Measurements from ENCODE around the gene ST3GAL5. TPM values are rescaled to one million over a fixed set of nuclear protein-coding genes. Genes with fewer than 3 reads are reported as not detected.

The ST3GAL5 gene
- total RNA-seq, 2 experiments from 2014 or later = 6.2 to 7.3 TPM

DNA sequence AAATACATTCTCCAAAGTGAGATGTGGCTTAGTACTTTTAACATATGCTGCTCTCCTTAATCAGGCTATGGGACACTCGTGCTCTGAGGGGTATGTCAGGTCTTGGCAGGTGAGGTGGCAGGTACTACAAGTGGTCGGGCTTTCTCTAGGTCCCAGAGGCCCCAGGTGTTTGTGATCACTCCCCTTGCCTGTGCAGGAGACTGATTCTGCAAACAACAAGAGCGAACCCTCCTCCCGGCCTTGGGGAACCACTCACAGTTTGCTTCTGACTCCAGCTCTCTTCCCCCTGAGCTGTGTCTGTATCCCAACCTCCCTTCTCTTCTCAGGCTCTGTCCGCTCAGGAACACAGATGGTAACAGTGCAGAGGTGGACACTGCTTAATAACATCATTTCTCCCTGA, 86.9 kb downstream of the ST3GAL5 start:
- H3K36me3 Mint-ChIP-seq (ENCODE audit: low read depth) = no peaks in the 10 kb centered on the region
- peaks cover 2% of the 10 kb centered on the region for H3K27me3 Mint-ChIP-seq
- no peak for DNase-seq
- no peak overlapping the region for H3K27ac Mint-ChIP-seq
- peaks cover 11% of the 10 kb centered on the region for H3K4me1 Mint-ChIP-seq
- H3K9me3 Mint-ChIP-seq (ENCODE audit: low read depth) = peaks cover 2% of the 10 kb centered on the region
- intact Hi-C loops (cut with DNase I, micrococcal nuclease) = no loop called here
- POLR2A ChIA-PET = interaction anchor here (0.5 kb wide), 1 partner anchor 18 kb away, joined by 3 read pairs; no protein-coding TSS in a partner anchor
- H3K4me3 Mint-ChIP-seq = no peak overlapping the region
- CTCF ChIA-PET = interaction anchor here (0.6 to 4.2 kb wide), 3 partner anchors 12 to 134 kb away, joined by 3 to 13 read pairs (median 6); no protein-coding TSS in a partner anchor
- ATAC-seq = no peak

DNA sequence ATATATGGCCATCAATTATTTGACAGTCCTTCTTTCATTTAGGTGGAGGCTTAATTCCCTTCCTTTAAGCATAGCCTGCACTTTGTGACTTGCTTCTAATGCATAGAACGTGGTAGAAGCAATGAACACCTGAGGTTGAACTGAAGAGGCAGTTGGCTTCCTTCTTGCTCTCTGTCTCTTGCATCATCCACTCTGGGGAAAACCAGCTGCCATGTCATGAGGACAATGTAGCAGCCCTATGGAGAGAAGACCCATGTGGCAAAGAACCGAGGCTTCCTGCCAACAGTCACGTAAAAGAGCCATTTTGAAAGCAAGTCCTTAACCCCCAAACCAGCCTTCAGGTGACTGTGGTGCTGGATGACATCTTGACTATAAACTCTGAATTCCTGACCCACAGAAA, 88.2 kb downstream of the ST3GAL5 start:
- ChIA-PET CTCF (interaction anchor here (4.2 kb wide), 1 partner anchor 13 kb away, joined by 13 read pairs; no protein-coding TSS in a partner anchor), POLR2A (no interaction called here)
- Mint-ChIP-seq H3K36me3 (ENCODE audit: low read depth) (no peaks in the 10 kb centered on the region), H3K4me3 (no peak overlapping the region), H3K4me1 (peaks cover 11% of the 10 kb centered on the region), H3K27me3 (peaks cover 2% of the 10 kb centered on the region), H3K27ac (no peak overlapping the region), H3K9me3 (ENCODE audit: low read depth) (peaks cover 2% of the 10 kb centered on the region)
- ATAC-seq (no peak), DNase-seq (no peak)
- intact Hi-C loops (cut with DNase I, micrococcal nuclease) = no loop called here

DNA sequence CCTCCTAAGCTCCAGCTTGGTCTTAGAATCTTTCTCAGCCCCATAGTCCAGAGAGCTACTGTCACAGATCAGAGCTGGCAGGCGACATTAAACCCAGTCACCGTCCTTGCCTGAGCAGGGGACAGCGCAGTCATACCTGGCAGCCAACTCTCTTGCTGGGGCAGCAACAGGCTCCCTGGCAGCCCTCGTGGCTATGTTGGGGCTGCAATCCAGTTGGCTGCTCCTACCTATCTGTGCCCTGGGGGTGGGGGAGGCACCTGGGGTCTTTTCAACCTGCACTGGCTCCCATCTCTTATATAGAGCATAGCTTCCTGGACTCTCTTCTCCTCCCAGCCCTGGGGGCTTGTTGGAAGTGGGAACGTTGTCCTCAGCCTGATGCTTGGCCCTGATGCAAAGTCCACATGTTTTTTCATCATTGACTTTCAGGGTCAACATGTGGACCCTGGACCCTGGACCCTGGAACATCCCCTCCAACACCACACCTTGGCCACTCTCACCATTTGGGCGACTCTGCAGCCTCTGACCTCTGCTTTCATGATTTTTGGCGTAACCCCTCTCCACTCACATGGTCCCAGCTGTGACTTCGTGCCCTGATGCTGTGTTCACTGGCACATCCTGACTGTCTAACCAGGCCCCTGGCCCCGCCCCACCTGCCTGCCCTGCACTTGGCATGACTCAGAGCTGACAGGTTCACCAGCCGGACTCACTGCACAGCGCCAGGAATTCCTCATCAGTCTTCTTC, 89.4 kb downstream of the ST3GAL5 start:
- H3K4me1 Mint-ChIP-seq = peaks cover 9% of the 10 kb centered on the region
- peak; percentile 43 for DNase-seq
- intact Hi-C loops (cut with DNase I, micrococcal nuclease) = no loop called here
- H3K36me3 Mint-ChIP-seq (ENCODE audit: low read depth) = no peaks in the 10 kb centered on the region
- peaks cover 2% of the 10 kb centered on the region for H3K27me3 Mint-ChIP-seq
- peak; percentile 42 for ATAC-seq
- no peak overlapping the region for H3K4me3 Mint-ChIP-seq
- POLR2A ChIA-PET = no interaction called here
- no peak overlapping the region for H3K27ac Mint-ChIP-seq
- CTCF ChIA-PET = interaction anchor here (0.6 kb wide), 1 partner anchor 93 kb away, joined by 4 read pairs; no protein-coding TSS in a partner anchor
- H3K9me3 Mint-ChIP-seq (ENCODE audit: low read depth) = peaks cover 2% of the 10 kb centered on the region

DNA sequence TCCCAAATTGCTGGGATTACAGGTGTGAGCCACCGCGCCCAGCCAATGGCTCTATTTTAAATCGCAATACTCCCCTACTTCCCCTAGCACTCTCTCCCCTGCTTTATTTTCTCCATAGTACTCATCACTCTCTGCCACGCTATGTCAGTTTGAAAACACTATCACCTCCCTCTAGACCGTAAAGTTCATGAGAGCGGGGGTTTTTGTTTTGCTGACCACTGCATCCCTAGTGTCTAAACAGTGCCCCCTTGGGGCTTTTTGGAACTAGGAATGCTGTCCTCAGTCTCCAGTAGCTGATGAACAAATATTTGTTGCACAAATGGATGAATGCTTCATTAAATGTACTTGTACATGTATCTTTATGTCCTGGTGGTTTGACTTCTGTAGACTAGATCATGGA, 90.9 kb downstream of the ST3GAL5 start:
- H3K27ac Mint-ChIP-seq = no peak overlapping the region
- H3K4me3 Mint-ChIP-seq = no peak overlapping the region
- no peak for DNase-seq
- CTCF ChIA-PET = no interaction called here
- H3K36me3 Mint-ChIP-seq (ENCODE audit: low read depth) = no peaks in the 10 kb centered on the region
- H3K4me1 Mint-ChIP-seq = peaks cover 3% of the 10 kb centered on the region
- H3K27me3 Mint-ChIP-seq = peaks cover 5% of the 10 kb centered on the region
- ATAC-seq = no peak
- POLR2A ChIA-PET = no interaction called here
- peaks cover 2% of the 10 kb centered on the region for H3K9me3 Mint-ChIP-seq (ENCODE audit: low read depth)
- intact Hi-C loops (cut with DNase I, micrococcal nuclease) = no loop called here

DNA sequence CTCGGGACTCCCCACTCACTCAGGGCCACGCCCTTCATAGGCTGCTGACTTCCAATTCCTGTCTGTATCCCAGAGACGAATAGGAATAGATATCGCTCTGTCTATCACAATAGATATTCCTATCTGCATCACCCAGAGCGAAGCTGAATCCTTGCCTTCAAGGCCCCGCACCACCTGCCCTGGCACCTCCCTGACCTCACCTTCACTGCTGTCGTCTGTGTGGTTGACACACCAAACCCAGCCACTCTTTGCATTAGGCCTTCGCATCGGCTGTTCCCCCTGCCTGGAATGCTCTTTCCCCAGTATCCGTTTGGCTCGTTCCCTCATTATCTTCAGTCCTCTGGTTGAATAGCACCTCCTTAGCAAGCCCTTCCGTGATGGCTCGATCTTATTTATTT, 91.5 kb downstream of the ST3GAL5 start:
- ChIA-PET CTCF (interaction anchor here (0.6 kb wide), 1 partner anchor 68 kb away, joined by 5 read pairs; no protein-coding TSS in a partner anchor), POLR2A (no interaction called here)
- DNase-seq = no peak
- Mint-ChIP-seq H3K4me3 (no peak overlapping the region), H3K27me3 (peaks cover 5% of the 10 kb centered on the region), H3K27ac (no peak overlapping the region), H3K9me3 (ENCODE audit: low read depth) (peaks cover 2% of the 10 kb centered on the region), H3K36me3 (ENCODE audit: low read depth) (no peaks in the 10 kb centered on the region), H3K4me1 (peaks cover 3% of the 10 kb centered on the region)
- intact Hi-C loops (cut with DNase I, micrococcal nuclease) = no loop called here
- ATAC-seq = no peak

DNA sequence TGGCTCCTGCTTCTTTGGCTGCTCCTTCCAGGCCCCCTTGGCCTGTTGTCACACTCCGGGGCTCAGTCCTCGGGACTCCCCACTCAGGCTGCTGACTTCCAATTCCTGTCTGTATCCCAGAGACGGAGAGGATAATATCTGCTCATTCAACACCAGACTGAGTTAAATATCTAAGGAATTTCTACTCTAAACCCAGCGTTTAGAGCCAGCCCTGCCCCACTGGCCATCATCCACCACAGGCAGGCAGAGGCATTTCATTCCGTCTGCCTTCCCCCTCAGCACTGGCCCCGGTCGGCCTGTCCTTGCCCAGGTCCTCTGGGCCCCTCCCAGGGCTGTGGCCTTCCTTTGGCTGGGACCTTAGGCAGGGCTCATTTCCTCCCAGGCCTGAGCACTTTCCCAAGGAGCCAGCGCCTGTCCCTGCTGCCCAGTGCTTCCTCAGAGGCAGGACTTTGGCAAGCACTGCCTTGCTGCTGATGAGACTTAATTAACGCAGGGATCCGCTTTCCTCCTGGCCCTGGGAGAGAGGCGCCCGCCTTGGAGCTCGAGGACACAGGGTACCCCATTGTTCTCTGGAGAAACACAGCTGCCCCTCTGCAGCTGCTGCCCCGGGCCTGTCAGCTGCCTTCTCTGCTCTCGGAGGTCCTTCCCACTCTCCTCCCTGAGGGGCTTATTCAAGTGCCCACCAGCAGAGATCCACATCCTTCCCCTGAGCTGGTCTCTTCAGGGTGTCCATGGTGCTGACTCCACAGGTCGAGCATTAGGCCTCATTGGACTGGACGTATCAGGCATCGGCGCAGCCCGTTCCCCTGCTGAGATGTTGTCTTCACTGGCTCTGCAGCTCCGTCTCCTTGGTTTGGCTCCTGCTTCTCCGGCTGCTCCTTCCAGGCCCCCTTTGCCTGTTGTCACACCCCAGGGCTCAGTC, 92.2 kb downstream of the ST3GAL5 start:
- ChIA-PET POLR2A (no interaction called here), CTCF (interaction anchor here (0.6 kb wide), 1 partner anchor 67 kb away, joined by 5 read pairs; no protein-coding TSS in a partner anchor)
- no peak overlapping the region for H3K4me3 Mint-ChIP-seq
- H3K9me3 Mint-ChIP-seq (ENCODE audit: low read depth) = peaks cover 2% of the 10 kb centered on the region
- H3K27me3 Mint-ChIP-seq = peaks cover 5% of the 10 kb centered on the region
- ATAC-seq (no peak), DNase-seq (no peak)
- intact Hi-C loops (cut with DNase I, micrococcal nuclease) = no loop called here
- no peaks in the 10 kb centered on the region for H3K36me3 Mint-ChIP-seq (ENCODE audit: low read depth)
- no peak overlapping the region for H3K27ac Mint-ChIP-seq
- H3K4me1 Mint-ChIP-seq = peaks cover 3% of the 10 kb centered on the region

DNA sequence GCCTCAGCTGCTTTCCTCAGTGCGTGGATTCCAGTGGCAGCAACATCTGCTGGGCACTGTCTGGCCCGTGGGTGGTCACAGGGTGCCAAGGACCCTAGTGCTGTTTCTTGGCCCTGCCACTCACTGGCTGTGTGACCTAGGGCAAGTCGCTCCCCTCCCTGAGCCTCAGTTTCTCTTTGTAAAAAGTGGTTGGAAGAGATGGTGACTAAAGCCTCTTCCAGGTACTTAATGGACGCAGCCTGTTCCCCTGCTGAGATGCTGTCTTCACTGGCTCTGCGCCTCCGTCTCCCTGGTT, 92.8 kb downstream of the ST3GAL5 start:
- no peak for DNase-seq
- POLR2A ChIA-PET = no interaction called here
- CTCF ChIA-PET = no interaction called here

DNA sequence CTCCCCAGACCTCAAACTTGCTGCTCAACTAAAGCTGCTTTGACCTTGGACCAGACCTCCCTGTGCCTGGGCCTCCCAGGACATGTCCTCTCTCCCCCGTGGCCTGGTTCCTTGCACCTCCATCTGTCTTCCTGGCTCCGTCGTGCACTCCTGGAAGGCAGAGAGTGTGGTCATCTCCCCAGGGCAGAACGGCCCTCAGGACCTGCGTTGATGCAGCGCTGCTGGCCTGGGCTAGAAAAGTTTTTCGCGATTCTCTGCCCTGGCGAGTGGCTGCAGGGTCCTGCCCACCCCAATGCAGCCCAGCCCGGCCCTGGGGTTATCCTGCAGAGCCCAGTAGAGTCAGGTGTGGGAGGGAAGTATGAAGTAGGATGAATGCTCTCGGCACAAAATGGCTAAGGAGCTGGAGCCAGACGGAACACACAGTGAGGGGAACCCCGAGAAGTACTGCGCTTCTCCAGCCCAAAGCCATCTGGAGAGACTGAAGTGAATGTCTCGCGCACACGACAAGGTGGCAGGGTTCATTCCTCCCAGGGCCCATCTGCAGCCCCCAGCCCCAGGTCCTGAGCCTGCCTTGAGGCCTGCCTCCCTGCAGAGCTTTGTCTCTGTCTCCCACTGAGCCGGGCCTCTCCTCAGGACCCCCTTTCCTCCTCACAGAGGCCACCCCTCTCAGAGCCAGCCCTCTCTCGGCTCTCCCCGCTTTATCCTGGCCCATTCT, 93.3 kb downstream of the ST3GAL5 start:
- H3K36me3 Mint-ChIP-seq (ENCODE audit: low read depth) = no peaks in the 10 kb centered on the region
- no peak overlapping the region for H3K4me3 Mint-ChIP-seq
- DNase-seq (no peak), ATAC-seq (no peak)
- CTCF ChIA-PET = interaction anchor here (1.1 to 1.4 kb wide), 2 partner anchors 23 to 67 kb away, joined by 3 to 4 read pairs; no protein-coding TSS in a partner anchor
- H3K4me1 Mint-ChIP-seq = peaks cover 3% of the 10 kb centered on the region
- H3K9me3 Mint-ChIP-seq (ENCODE audit: low read depth) = no peaks in the 10 kb centered on the region
- peaks cover 5% of the 10 kb centered on the region for H3K27me3 Mint-ChIP-seq
- POLR2A ChIA-PET = no interaction called here
- no peak overlapping the region for H3K27ac Mint-ChIP-seq
- intact Hi-C loops (cut with DNase I, micrococcal nuclease) = no loop called here

More for the DNA sequence above, 92.8 kb downstream of the ST3GAL5 start:
- no peak for ATAC-seq
- H3K4me1 Mint-ChIP-seq = peaks cover 3% of the 10 kb centered on the region
- H3K27ac Mint-ChIP-seq = no peak overlapping the region
- H3K27me3 Mint-ChIP-seq = peaks cover 5% of the 10 kb centered on the region
- intact Hi-C loops (cut with DNase I, micrococcal nuclease) = no loop called here
- H3K4me3 Mint-ChIP-seq = no peak overlapping the region
- H3K9me3 Mint-ChIP-seq (ENCODE audit: low read depth) = no peaks in the 10 kb centered on the region
- H3K36me3 Mint-ChIP-seq (ENCODE audit: low read depth) = no peaks in the 10 kb centered on the region

DNA sequence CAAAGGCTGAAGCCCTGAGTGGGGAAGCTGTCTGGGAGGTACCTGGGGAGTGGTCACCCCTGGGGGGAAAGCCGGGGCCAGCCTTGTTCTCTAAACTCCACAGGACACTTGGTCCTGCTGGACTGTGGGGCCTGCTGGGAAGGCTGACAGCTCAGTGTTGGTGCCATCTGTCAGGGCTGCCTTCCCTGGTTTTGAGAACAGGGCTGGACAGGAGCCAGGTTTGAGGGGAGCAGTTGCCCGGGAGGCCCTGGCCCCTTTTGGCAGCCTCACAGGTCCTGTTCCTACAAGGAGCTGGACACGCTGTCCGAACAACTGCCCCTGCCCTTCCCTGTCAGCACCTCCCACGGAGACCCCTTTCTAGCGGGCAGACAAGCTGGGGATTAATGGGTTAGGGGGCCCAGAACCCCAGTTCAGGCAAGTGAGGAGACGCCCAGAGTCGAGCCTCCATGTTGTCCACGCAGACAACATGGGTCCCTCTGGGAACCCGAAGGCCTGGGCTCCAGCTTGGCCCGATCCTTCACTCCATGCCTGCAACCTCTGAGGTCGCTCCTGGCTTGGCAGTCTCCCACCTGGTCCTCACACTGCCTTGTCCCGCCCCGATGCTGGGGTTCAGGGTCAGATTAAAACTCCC, 94.2 kb downstream of the ST3GAL5 start:
- intact Hi-C loops (cut with DNase I, micrococcal nuclease) = no loop called here
- no peak for ATAC-seq
- Mint-ChIP-seq H3K4me3 (no peak overlapping the region), H3K9me3 (ENCODE audit: low read depth) (no peaks in the 10 kb centered on the region), H3K36me3 (ENCODE audit: low read depth) (no peaks in the 10 kb centered on the region), H3K27ac (no peak overlapping the region), H3K4me1 (peaks cover 2% of the 10 kb centered on the region), H3K27me3 (peaks cover 7% of the 10 kb centered on the region)
- CTCF ChIA-PET = interaction anchor here (0.7 to 1.4 kb wide), 3 partner anchors 22 to 477 kb away, joined by 3 to 4 read pairs (median 4); no protein-coding TSS in a partner anchor
- DNase-seq = no peak
- POLR2A ChIA-PET = no interaction called here

DNA sequence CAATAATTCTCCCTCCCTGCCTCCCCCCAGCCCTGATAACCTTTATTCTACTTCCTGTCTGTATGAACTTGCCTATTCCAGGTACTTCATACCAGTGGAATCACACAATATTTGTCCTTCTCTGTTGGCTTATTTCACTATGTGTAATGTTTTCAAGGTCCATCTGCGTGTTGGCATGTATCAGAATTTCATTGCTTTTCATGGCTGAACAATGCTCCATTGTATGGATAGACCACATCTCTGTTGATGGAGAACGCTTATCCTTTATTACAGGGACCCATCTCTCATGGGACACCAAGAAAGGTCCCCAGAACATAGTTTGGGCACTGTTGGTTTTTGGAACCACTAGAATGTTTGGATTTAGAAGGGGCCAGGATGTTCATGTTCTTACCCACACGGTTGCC, 94.8 kb downstream of the ST3GAL5 start:
- DNase-seq (no peak), ATAC-seq (no peak)
- Mint-ChIP-seq H3K9me3 (ENCODE audit: low read depth) (no peaks in the 10 kb centered on the region), H3K27me3 (peaks cover 7% of the 10 kb centered on the region), H3K36me3 (ENCODE audit: low read depth) (no peaks in the 10 kb centered on the region), H3K4me3 (no peak overlapping the region), H3K27ac (no peak overlapping the region), H3K4me1 (no peaks in the 10 kb centered on the region)
- ChIA-PET CTCF (interaction anchor here (0.7 to 1.4 kb wide), 3 partner anchors 21 to 477 kb away, joined by 3 to 4 read pairs (median 4); no protein-coding TSS in a partner anchor), POLR2A (no interaction called here)
- intact Hi-C loops (cut with DNase I, micrococcal nuclease) = no loop called here

DNA sequence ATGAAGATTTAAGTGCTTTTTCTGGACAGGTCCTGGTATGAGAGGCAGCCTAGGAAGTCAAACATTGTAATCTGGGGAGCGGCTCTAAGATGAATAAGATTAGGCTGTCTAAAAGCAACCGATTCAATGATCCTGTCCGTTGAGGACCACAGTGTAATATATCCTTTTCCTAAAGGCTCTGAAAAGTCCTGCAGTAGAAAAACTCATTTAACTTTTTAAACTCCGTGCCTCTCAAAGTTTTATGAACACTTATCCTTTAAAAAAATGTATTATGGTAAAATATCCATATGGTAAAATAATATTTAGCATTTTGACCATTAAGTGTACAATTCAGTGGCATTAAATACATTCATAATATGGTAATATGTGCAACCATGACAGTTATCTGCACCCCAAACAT, 95.2 kb downstream of the ST3GAL5 start:
- Mint-ChIP-seq H3K36me3 (ENCODE audit: low read depth) (no peaks in the 10 kb centered on the region), H3K9me3 (ENCODE audit: low read depth) (no peaks in the 10 kb centered on the region), H3K4me1 (no peaks in the 10 kb centered on the region), H3K27ac (no peak overlapping the region), H3K4me3 (no peak overlapping the region), H3K27me3 (peaks cover 7% of the 10 kb centered on the region)
- ChIA-PET POLR2A (interaction anchor here (0.6 kb wide), 1 partner anchor 10 kb away, joined by 3 read pairs; no protein-coding TSS in a partner anchor), CTCF (no interaction called here)
- intact Hi-C loops (cut with DNase I, micrococcal nuclease) = no loop called here
- ATAC-seq = no peak
- no peak for DNase-seq
